ENCODE data around the gene EXOC6B.
"Not testable (repeated sequence)": the region's sequence is repeated elsewhere in the genome, so short reads cannot be mapped to it uniquely, and the experiment has no call there.

- TF ChIP-seq EZH2 (IDR thresholded peaks at IDR 0.05; ENCODE audit: insufficient read depth, poor library complexity, severe bottlenecking); EZH2phosphoT487 (IDR thresholded peaks at IDR 0.05; ENCODE audit: insufficient read depth, low read depth): not testable (repeated sequence)
These were observed 270.9 kb downstream of the EXOC6B start for GRCh38 chr2:72554910-72555309.
